Activated B cell treated with CpG ODN at 0.5 μM for 24 hours (primary cell): ENCODE data around the gene ADSS1. TPM values are rescaled to one million over a fixed set of nuclear protein-coding genes. Genes with fewer than 3 reads are reported as not detected.

Experiments used
- ATAC-seq: fragments of 200-7000 bp; cut with Tn5 transposase; one replicate; pipeline ENCODE4 v1.10.0; 2021; ENCODE audit warnings: low read depth, mild to moderate bottlenecking, moderate library complexity
- CTCF ChIA-PET: fragments of 350-600 bp; sonication (Branson Sonifier 250); formaldehyde crosslinking; loops from one replicate; lab custom pipeline; 2021; ENCODE audit warnings: antibody characterized with exemption; lab: Charles Lee
- POLR2A ChIA-PET: fragments of 350-600 bp; sonication (Branson Sonifier 250); formaldehyde crosslinking; loops from one replicate; lab custom pipeline; 2021; ENCODE audit warnings: antibody characterized with exemption; lab: Charles Lee
- DNase-seq: peaks from one replicate; pipeline ENCODE4 v3.0.0; 2022
- H3K27ac Mint-ChIP-seq: one replicate; pipeline ENCODE4 v1.8.0; 2020; ENCODE audit warnings: mixed read lengths
- H3K27me3 Mint-ChIP-seq: one replicate; pipeline ENCODE4 v1.8.0; 2021; ENCODE audit warnings: mixed read lengths
- H3K36me3 Mint-ChIP-seq: one replicate; pipeline ENCODE4 v1.8.0; 2021; ENCODE audit warnings: low read depth, mixed read lengths
- H3K4me1 Mint-ChIP-seq: one replicate; pipeline ENCODE4 v1.8.0; 2021; ENCODE audit warnings: mixed read lengths
- H3K4me3 Mint-ChIP-seq: one replicate; pipeline ENCODE4 v1.8.0; 2020; ENCODE audit warnings: mild to moderate bottlenecking, mixed read lengths
- H3K9me3 Mint-ChIP-seq: one replicate; pipeline ENCODE4 v1.8.0; 2020; ENCODE audit warnings: mixed read lengths
- CTCF ChIP-seq: fragments of 200-600 bp; IDR thresholded peaks from one replicate; pipeline ENCODE4 v1.8.0; 2022; ENCODE audit warnings: antibody characterized with exemption, mild to moderate bottlenecking
- intact Hi-C: fragments of 100-400 bp; cut with micrococcal nuclease; formaldehyde crosslinking; loops from one replicate; pipeline ENCODE4 v1.15.1; 2024
- total RNA-seq: library from RNA; stranded (reverse); gene quantifications from 2 replicates; pipeline ENCODE4 v1.2.3, GENCODE V29; 2022

The ADSS1 gene
- total RNA-seq, 1 donor from 2014 or later = 0.18 TPM

DNA sequence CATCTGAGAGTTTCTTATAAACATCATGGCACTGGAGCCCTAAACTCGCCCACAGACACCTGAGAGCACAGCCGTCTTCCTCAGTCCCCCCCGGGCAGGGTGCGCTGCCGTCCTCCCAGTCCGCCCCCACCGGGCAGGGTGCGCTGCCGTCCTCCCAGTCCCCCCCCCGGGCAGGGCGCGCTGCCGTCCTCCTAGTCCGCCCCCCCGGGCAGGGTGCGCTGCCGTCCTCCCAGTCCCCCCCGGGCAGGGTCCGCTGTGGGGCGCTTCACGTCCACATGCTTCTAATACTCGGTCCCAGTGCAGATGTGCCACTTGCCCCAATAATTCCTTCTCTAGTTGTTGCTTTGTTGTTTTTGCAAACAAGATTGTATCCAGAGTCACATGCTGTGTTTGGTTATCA, 6.9 kb upstream of the ADSS1 start:
- Mint-ChIP-seq H3K27me3 (no peaks in the 10 kb centered on the region), H3K27ac (peak overlapping the region; percentile 56), H3K9me3 (no peaks in the 10 kb centered on the region), H3K36me3 (peaks cover 38% of the 10 kb centered on the region), H3K4me3 (no peak overlapping the region), H3K4me1 (no peaks in the 10 kb centered on the region)
- no peak for ATAC-seq
- intact Hi-C loops = no loop called here
- no peak for TF ChIP-seq CTCF
- POLR2A ChIA-PET = no interaction called here
- DNase-seq = no peak
- CTCF ChIA-PET = no interaction called here

DNA sequence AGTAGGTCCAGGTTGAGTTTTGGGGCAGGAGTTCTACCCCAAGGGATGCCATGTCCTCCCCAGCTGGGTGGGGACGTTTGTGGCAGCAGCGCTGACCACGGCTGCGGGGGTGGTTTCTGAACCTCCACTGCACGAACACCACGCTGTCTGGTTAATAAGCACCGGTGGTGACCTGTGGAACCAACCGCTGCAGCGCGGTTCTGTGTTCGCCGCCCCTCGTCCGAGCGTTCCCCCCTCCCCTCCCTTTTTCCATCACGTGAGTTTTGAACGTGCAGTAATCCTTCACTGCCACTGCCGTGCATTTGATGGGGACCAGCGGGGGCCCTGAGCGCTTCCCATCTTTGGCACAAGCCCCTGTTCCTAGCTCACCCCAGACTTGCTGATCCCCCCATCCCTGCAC, 6.4 kb upstream of the ADSS1 start:
- no peak for DNase-seq
- Mint-ChIP-seq H3K9me3 (no peaks in the 10 kb centered on the region), H3K27me3 (no peaks in the 10 kb centered on the region), H3K4me3 (no peak overlapping the region), H3K36me3 (peaks cover 38% of the 10 kb centered on the region), H3K27ac (no peak overlapping the region), H3K4me1 (no peaks in the 10 kb centered on the region)
- no peak for ATAC-seq
- CTCF ChIA-PET = no interaction called here
- intact Hi-C loops = no loop called here
- TF ChIP-seq CTCF = no peak
- POLR2A ChIA-PET = no interaction called here

DNA sequence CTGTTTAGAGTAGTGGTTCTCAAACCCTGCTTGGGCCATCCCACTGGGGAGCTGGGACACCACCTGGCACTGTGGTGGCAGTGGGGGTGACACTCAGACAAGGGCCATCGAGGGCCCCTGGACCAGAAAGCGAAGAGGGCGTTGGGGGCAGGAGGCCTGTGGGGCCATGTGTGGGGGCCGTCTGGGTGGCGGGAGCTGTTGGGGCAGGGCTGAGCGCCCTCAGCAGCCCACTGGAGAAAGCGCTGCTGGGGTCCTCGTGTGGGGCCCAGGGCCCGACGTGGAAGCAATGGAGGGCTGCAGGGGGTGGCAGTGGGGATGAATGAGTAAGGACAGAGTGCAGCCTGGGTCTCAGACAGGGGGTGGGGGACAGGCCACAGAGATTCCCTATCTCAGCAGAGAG, 5.9 kb upstream of the ADSS1 start:
- ChIA-PET CTCF (no interaction called here), POLR2A (no interaction called here)
- ATAC-seq (no peak), DNase-seq (no peak)
- intact Hi-C loops = no loop called here
- Mint-ChIP-seq H3K9me3 (no peaks in the 10 kb centered on the region), H3K27ac (no peak overlapping the region), H3K27me3 (no peaks in the 10 kb centered on the region), H3K4me1 (no peaks in the 10 kb centered on the region), H3K36me3 (peaks cover 38% of the 10 kb centered on the region), H3K4me3 (no peak overlapping the region)
- no peak for TF ChIP-seq CTCF

GRCh38 chr14:104718871-104719270, 5.2 kb upstream of the ADSS1 start:
- POLR2A ChIA-PET = no interaction called here
- TF ChIP-seq CTCF = no peak
- CTCF ChIA-PET = no interaction called here
- Mint-ChIP-seq H3K27me3 (no peaks in the 10 kb centered on the region), H3K27ac (no peak overlapping the region), H3K4me3 (no peak overlapping the region), H3K9me3 (no peaks in the 10 kb centered on the region), H3K4me1 (no peaks in the 10 kb centered on the region), H3K36me3 (peaks cover 31% of the 10 kb centered on the region)
- DNase-seq = no peak
- intact Hi-C loops = no loop called here
- ATAC-seq = no peak

GRCh38 chr14:104719343-104719742, 4.7 kb upstream of the ADSS1 start:
- Mint-ChIP-seq H3K9me3 (no peaks in the 10 kb centered on the region), H3K27ac (no peak overlapping the region), H3K4me3 (no peak overlapping the region), H3K27me3 (no peaks in the 10 kb centered on the region), H3K4me1 (no peaks in the 10 kb centered on the region), H3K36me3 (peaks cover 27% of the 10 kb centered on the region)
- ATAC-seq (no peak), DNase-seq (no peak)
- CTCF ChIA-PET = no interaction called here
- intact Hi-C loops = no loop called here
- no peak for TF ChIP-seq CTCF
- POLR2A ChIA-PET = no interaction called here
